ENCODE data around the gene PAK4. TPM values are rescaled to one million over a fixed set of nuclear protein-coding genes. Genes with fewer than 3 reads are reported as not detected.
"Not testable (repeated sequence)": the region's sequence is repeated elsewhere in the genome, so short reads cannot be mapped to it uniquely, and the experiment has no call there.

PAK4 gene
- total RNA-seq, 2 donors from 2014 or later, result 63.9 to 68.1 TPM

GRCh38 chr19:39211731-39212374, 86.3 kb downstream of the PAK4 start:
- TF ChIP-seq CTCF (conservative IDR thresholded peaks at IDR 0.05), result no peak
- Mint-ChIP-seq H3K27ac (no peak overlapping the region), H3K4me1 (no peaks in the 10 kb centered on the region), H3K36me3 (ENCODE audit: low read depth) (no peaks in the 10 kb centered on the region), H3K27me3 (ENCODE audit: insufficient read depth) (peaks cover 18% of the 10 kb centered on the region), H3K4me3 (no peak overlapping the region), H3K9me3 (peaks cover 8% of the 10 kb centered on the region)
- Histone ChIP-seq H3K9ac (ENCODE audit: extremely low read depth, low read length, poor library complexity, severe bottlenecking) (no peak overlapping the region), H3K4me1 (ENCODE audit: control insufficient read depth, insufficient read depth, low read length) (no peaks in the 10 kb centered on the region), H3K4me3 (ENCODE audit: low read length) (no peak overlapping the region), H3K36me3 (ENCODE audit: control insufficient read depth, insufficient read depth, low read length) (no peaks in the 10 kb centered on the region), H3K9me3 (ENCODE audit: control insufficient read depth, low read length) (peaks cover 5% of the 10 kb centered on the region), H3K27ac (ENCODE audit: low read depth, low read length) (no peak overlapping the region), H3K27me3 (ENCODE audit: control insufficient read depth, insufficient read depth, low read length, poor library complexity, severe bottlenecking) (no peaks in the 10 kb centered on the region)
- WGBS, 2 experiments (ENCODE audit: insufficient coverage in 1 of 2, insufficient read length in 1 of 2), result 82 to 88% methylated on average over 11 to 13 of the region's 13 CpGs
- no peak for DNase-seq

GRCh38 chr19:39212375-39212742, 86.8 kb downstream of the PAK4 start:
- no peaks in the 10 kb centered on the region for H3K27me3 ChIP-seq (ENCODE audit: control insufficient read depth, insufficient read depth, low read length, poor library complexity, severe bottlenecking)
- DNase-seq, result peak; percentile 86
- no peaks in the 10 kb centered on the region for H3K36me3 Mint-ChIP-seq (ENCODE audit: low read depth)
- no peak overlapping the region for H3K9ac ChIP-seq (ENCODE audit: extremely low read depth, low read length, poor library complexity, severe bottlenecking)
- peak; percentile 76 for TF ChIP-seq CTCF (conservative IDR thresholded peaks at IDR 0.05)
- H3K4me1 ChIP-seq (ENCODE audit: control insufficient read depth, insufficient read depth, low read length), result no peaks in the 10 kb centered on the region
- H3K4me3 ChIP-seq (ENCODE audit: low read length), result no peak overlapping the region
- no peak overlapping the region for H3K4me3 Mint-ChIP-seq
- 24 to 28% methylated on average over 5 to 7 of the region's 8 CpGs for WGBS, 2 experiments (ENCODE audit: insufficient coverage in 1 of 2, insufficient read length in 1 of 2)
- peaks cover 5% of the 10 kb centered on the region for H3K9me3 ChIP-seq (ENCODE audit: control insufficient read depth, low read length)
- peaks cover 12% of the 10 kb centered on the region for H3K9me3 Mint-ChIP-seq
- no peaks in the 10 kb centered on the region for H3K4me1 Mint-ChIP-seq
- H3K36me3 ChIP-seq (ENCODE audit: control insufficient read depth, insufficient read depth, low read length), result no peaks in the 10 kb centered on the region
- H3K27ac ChIP-seq (ENCODE audit: low read depth, low read length), result no peak overlapping the region
- peaks cover 23% of the 10 kb centered on the region for H3K27me3 Mint-ChIP-seq (ENCODE audit: insufficient read depth)
- no peak overlapping the region for H3K27ac Mint-ChIP-seq

GRCh38 chr19:39215323-39215722, 89.7 kb downstream of the PAK4 start:
- Mint-ChIP-seq H3K9me3 (peaks cover 12% of the 10 kb centered on the region), H3K27me3 (ENCODE audit: insufficient read depth) (peaks cover 31% of the 10 kb centered on the region)
- H3K27ac Mint-ChIP-seq; H3K9me3 ChIP-seq (ENCODE audit: control insufficient read depth, low read length); H3K27ac ChIP-seq (ENCODE audit: low read depth, low read length); H3K36me3 Mint-ChIP-seq (ENCODE audit: low read depth); H3K36me3 ChIP-seq (ENCODE audit: control insufficient read depth, insufficient read depth, low read length); H3K27me3 ChIP-seq (ENCODE audit: control insufficient read depth, insufficient read depth, low read length, poor library complexity, severe bottlenecking); H3K4me1 Mint-ChIP-seq; H3K4me1 ChIP-seq (ENCODE audit: control insufficient read depth, insufficient read depth, low read length); DNase-seq; H3K9ac ChIP-seq (ENCODE audit: extremely low read depth, low read length, poor library complexity, severe bottlenecking); H3K4me3 ChIP-seq (ENCODE audit: low read length); H3K4me3 Mint-ChIP-seq: not testable (repeated sequence)
- 78 to 95% methylated on average over 1 to 3 of the region's 3 CpGs for WGBS, 2 experiments (ENCODE audit: insufficient coverage in 1 of 2, insufficient read length in 1 of 2)

- H3K27me3 Mint-ChIP-seq (ENCODE audit: insufficient read depth), result peaks cover 40% of the 10 kb centered on the region
- peaks cover 3% of the 10 kb centered on the region for H3K27me3 ChIP-seq (ENCODE audit: control insufficient read depth, insufficient read depth, low read length, poor library complexity, severe bottlenecking)
- no peak overlapping the region for H3K9ac ChIP-seq (ENCODE audit: extremely low read depth, low read length, poor library complexity, severe bottlenecking)
- no peak overlapping the region for H3K27ac ChIP-seq (ENCODE audit: low read depth, low read length)
- H3K4me3 Mint-ChIP-seq, result no peak overlapping the region
- no peak overlapping the region for H3K4me3 ChIP-seq (ENCODE audit: low read length)
- WGBS, 2 experiments (ENCODE audit: insufficient coverage in 1 of 2, insufficient read length in 1 of 2), result 66 to 79% methylated on average over 5 of the region's 5 CpGs
- no peaks in the 10 kb centered on the region for H3K4me1 Mint-ChIP-seq
- no peaks in the 10 kb centered on the region for H3K36me3 ChIP-seq (ENCODE audit: control insufficient read depth, insufficient read depth, low read length)
- H3K36me3 Mint-ChIP-seq (ENCODE audit: low read depth), result no peaks in the 10 kb centered on the region
- peaks cover 5% of the 10 kb centered on the region for H3K9me3 ChIP-seq (ENCODE audit: control insufficient read depth, low read length)
- no peak for DNase-seq
- peaks cover 12% of the 10 kb centered on the region for H3K9me3 Mint-ChIP-seq
- no peak for TF ChIP-seq CTCF (conservative IDR thresholded peaks at IDR 0.05)
- no peaks in the 10 kb centered on the region for H3K4me1 ChIP-seq (ENCODE audit: control insufficient read depth, insufficient read depth, low read length)
- no peak overlapping the region for H3K27ac Mint-ChIP-seq
Measured at GRCh38 chr19:39217094-39217493, 91.5 kb downstream of the PAK4 start.
